Neuronal stem cell (in vitro differentiated cells): Measurements from ENCODE around the gene ORC5.

Experiments
- DNase-seq: peaks from one replicate; pipeline ENCODE4 v3.0.0-alpha.2; 2013; ENCODE audit warnings: low spot score
- H2AFZ ChIP-seq: one replicate; pipeline ENCODE4 v1.6.1; 2013; ENCODE audit warnings: mild to moderate bottlenecking, low read length, inconsistent platforms
- H2AK5ac ChIP-seq: 2 replicates; pipeline ENCODE4 v1.6.1; 2013; ENCODE audit warnings: low read depth, mild to moderate bottlenecking, inconsistent platforms, low read length, moderate library complexity, mixed read lengths
- H2BK120ac ChIP-seq: 2 replicates; pipeline ENCODE4 v1.6.1; 2013; ENCODE audit warnings: low read depth, mild to moderate bottlenecking, inconsistent platforms, low read length, moderate library complexity, mixed read lengths
- H2BK12ac ChIP-seq: one replicate; pipeline ENCODE4 v1.6.1; 2013; ENCODE audit warnings: low read length, inconsistent platforms
- H2BK15ac ChIP-seq: 2 replicates; pipeline ENCODE4 v1.6.1; 2013; ENCODE audit warnings: mild to moderate bottlenecking, low read length, inconsistent platforms, mixed read lengths
- H2BK5ac ChIP-seq: one replicate; pipeline ENCODE4 v1.6.1; 2013; ENCODE audit warnings: inconsistent platforms, mild to moderate bottlenecking, low read length, moderate library complexity
- H3K14ac ChIP-seq: one replicate; pipeline ENCODE4 v1.6.1; 2013; ENCODE audit warnings: low read length, inconsistent platforms
- H3K18ac ChIP-seq: 2 replicates; pipeline ENCODE4 v1.6.1; 2013; ENCODE audit warnings: low read length, inconsistent platforms
- H3K23ac ChIP-seq: 2 replicates; pipeline ENCODE4 v1.6.1; 2013; ENCODE audit warnings: low read depth, mild to moderate bottlenecking, mixed read lengths, low read length, inconsistent platforms; ENCODE audit not compliant: poor library complexity
- H3K27ac ChIP-seq: replicated peaks from 3 replicates; pipeline ENCODE4 v1.5.1; 2013; ENCODE audit warnings: low read length, inconsistent platforms
- H3K27me3 ChIP-seq, 3 experiments: 2 replicates each; pipeline ENCODE4 v1.6.1; 2013; ENCODE audit warnings: low read length in 3 of 3, mild to moderate bottlenecking in 2 of 3, inconsistent platforms in 1 of 3, low read depth in 1 of 3, mixed read lengths in 1 of 3, moderate library complexity in 1 of 3; ENCODE audit not compliant: control insufficient read depth in 3 of 3, insufficient read depth in 3 of 3
- H3K36me3 ChIP-seq, 2 donors: replicated peaks in 1 of 2; 2 replicates each; pipeline ENCODE4 v1.6.1; 2013; ENCODE audit warnings: low read length in 2 of 2; ENCODE audit not compliant: control insufficient read depth in 2 of 2, insufficient read depth in 2 of 2
- H3K4ac ChIP-seq: 2 replicates; pipeline ENCODE4 v1.6.1; 2013; ENCODE audit warnings: inconsistent platforms, mild to moderate bottlenecking, low read length, moderate library complexity
- H3K4me1 ChIP-seq, 2 donors: 1 replicate in 1 of 2; 2 replicates in 1 of 2; pipeline ENCODE4 v1.6.1; 2013; ENCODE audit warnings: low read length in 2 of 2, low read depth in 1 of 2; ENCODE audit not compliant: control insufficient read depth in 2 of 2, insufficient read depth in 1 of 2
- H3K4me2 ChIP-seq: one replicate; pipeline ENCODE4 v1.6.1; 2013; ENCODE audit warnings: mild to moderate bottlenecking, low read length, inconsistent platforms; ENCODE audit not compliant: insufficient read depth, poor library complexity, severe bottlenecking
- H3K4me3 ChIP-seq, 2 donors: 2 replicates each; pipeline ENCODE4 v1.5.1; 2013; ENCODE audit warnings: low read length in 2 of 2, mild to moderate bottlenecking in 2 of 2, inconsistent platforms in 1 of 2, moderate library complexity in 1 of 2
- H3K79me1 ChIP-seq: one replicate; pipeline ENCODE4 v1.6.1; 2013; ENCODE audit warnings: low read depth, mild to moderate bottlenecking, inconsistent platforms, low read length, moderate library complexity
- H3K9ac ChIP-seq: one replicate; pipeline ENCODE4 v1.6.1; 2013; ENCODE audit warnings: mild to moderate bottlenecking, low read depth, low read length, inconsistent platforms; ENCODE audit not compliant: poor library complexity
- H3K9me3 ChIP-seq, 2 donors: replicated peaks in 1 of 2; 2 replicates each; pipeline versions ENCODE3 to v1.6.1; 2013; ENCODE audit warnings: low read length in 2 of 2, mild to moderate bottlenecking in 2 of 2, inconsistent platforms in 1 of 2, low read depth in 1 of 2, mixed read lengths in 1 of 2, moderate library complexity in 1 of 2; ENCODE audit not compliant: control insufficient read depth in 2 of 2, insufficient read depth in 1 of 2
- H4K8ac ChIP-seq: one replicate; pipeline ENCODE4 v1.6.1; 2013; ENCODE audit warnings: low read depth, mild to moderate bottlenecking, inconsistent platforms, low read length, moderate library complexity
- H4K91ac ChIP-seq: one replicate; pipeline ENCODE4 v1.6.1; 2013; ENCODE audit warnings: low read length, low read depth, mild to moderate bottlenecking, inconsistent platforms; ENCODE audit not compliant: poor library complexity
- WGBS, 2 donors: extraction: QIAGEN DNeasy Blood & Tissue Kit; methylation state at CpG; one replicate each; pipeline ENCODE4 v1.1.7; 2013; ENCODE audit warnings: missing lambda C conversion rate in 2 of 2, mixed read lengths in 1 of 2; ENCODE audit not compliant: insufficient read length in 2 of 2, insufficient replicate concordance in 1 of 2; ENCODE audit errors: extremely low coverage in 2 of 2; 5-methylcytosine and 5-hydroxymethylcytosine counted together

ORC5 gene

DNA sequence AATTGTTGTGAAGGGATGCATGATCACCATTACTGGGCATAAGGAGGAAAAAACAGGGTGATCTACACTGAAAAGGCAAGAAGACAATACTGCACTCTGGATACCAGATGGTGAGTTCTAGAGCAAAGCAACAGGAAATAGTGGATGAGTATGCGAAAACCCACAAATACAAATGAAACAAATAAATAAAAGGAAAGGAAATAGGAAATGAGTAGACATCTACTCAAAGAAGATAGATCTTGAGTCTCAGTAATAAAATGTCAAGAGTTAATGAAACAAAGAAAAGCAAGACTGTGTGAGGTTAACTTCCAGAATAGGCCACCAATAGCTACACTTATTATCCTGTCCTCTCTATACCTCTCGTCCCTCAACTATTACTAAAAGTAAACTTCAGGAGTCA lies 11.7 kb downstream of the ORC5 start:
- H2AK5ac ChIP-seq: no peak overlapping the region
- no peak overlapping the region for H3K4me3 ChIP-seq
- no peak overlapping the region for H4K8ac ChIP-seq
- H3K4me2 ChIP-seq: no peak overlapping the region
- H3K9ac ChIP-seq: no peak overlapping the region
- peaks cover 0 to 2% (median 0%) of the 10 kb centered on the region in 3 experiments for H3K27me3 ChIP-seq
- peaks cover 11 to 29% of the 10 kb centered on the region in 2 donors for H3K9me3 ChIP-seq
- H3K4me1 ChIP-seq: no peaks in the 10 kb centered on the region
- no peak for DNase-seq
- no peak overlapping the region for H3K14ac ChIP-seq
- H3K27ac ChIP-seq: no peak overlapping the region
- H2BK120ac ChIP-seq: no peak overlapping the region
- no peak overlapping the region for H2BK15ac ChIP-seq
- peaks cover 16 to 99% of the 10 kb centered on the region in 2 donors for H3K36me3 ChIP-seq
- H3K23ac ChIP-seq: no peak overlapping the region
- no peaks in the 10 kb centered on the region for H3K79me1 ChIP-seq
- no peak overlapping the region for H2BK12ac ChIP-seq
- WGBS, 2 donors: no CpG with 5 or more reads among the region's 2 CpGs
- no peak overlapping the region for H2BK5ac ChIP-seq
- H4K91ac ChIP-seq: no peak overlapping the region
- H3K18ac ChIP-seq: no peak overlapping the region
- H2AFZ ChIP-seq: no peak overlapping the region
- no peak overlapping the region for H3K4ac ChIP-seq

GRCh38 chr7:104192434-104192833 lies 15.4 kb downstream of the ORC5 start:
- H3K9me3 ChIP-seq: no peaks in the 10 kb centered on the region

DNA sequence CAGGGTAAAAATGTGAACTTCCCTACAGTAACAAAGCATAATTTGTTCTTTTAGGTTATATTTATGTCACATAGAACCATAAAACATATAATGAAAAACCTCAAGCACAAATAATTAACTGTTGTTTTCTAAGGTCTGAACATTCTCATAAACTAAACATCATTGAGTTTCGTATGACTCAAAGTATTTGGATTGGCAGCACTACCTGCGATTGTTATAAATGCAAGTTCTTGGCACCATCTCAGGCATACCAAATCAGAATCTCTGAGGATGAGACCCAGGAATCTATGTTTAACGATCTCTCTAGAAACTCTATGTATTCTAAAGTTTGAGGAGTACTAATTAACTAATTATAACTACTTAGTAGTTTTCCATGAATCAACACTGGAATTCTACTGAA lies 22.5 kb downstream of the ORC5 start:
- Histone ChIP-seq H3K79me1 (no peaks in the 10 kb centered on the region), H2BK12ac (no peak overlapping the region), H3K14ac (no peak overlapping the region), H3K36me3 (peaks cover 15 to 97% of the 10 kb centered on the region in 2 donors), H2BK5ac (no peak overlapping the region), H3K4ac (no peak overlapping the region), H3K18ac (no peak overlapping the region), H4K8ac (no peak overlapping the region), H2AFZ (no peak overlapping the region), H2AK5ac (no peak overlapping the region), H3K4me3 (no peak overlapping the region), H3K23ac (no peak overlapping the region), H4K91ac (no peak overlapping the region), H3K4me2 (no peak overlapping the region), H3K9me3 (peaks cover 3 to 23% of the 10 kb centered on the region in 2 donors), H2BK120ac (no peak overlapping the region), H2BK15ac (no peak overlapping the region), H3K27ac (no peak overlapping the region), H3K27me3 (no peaks in the 10 kb centered on the region), H3K4me1 (no peaks in the 10 kb centered on the region), H3K9ac (no peak overlapping the region)
- no peak for DNase-seq
- no CpG with 5 or more reads among the region's 3 CpGs for WGBS, 2 donors

More at GRCh38 chr7:104192434-104192833, 15.4 kb downstream of the ORC5 start:
- no peak for DNase-seq
- no peak overlapping the region for H3K4me3 ChIP-seq
- H3K23ac ChIP-seq: no peak overlapping the region
- no peak overlapping the region for H4K8ac ChIP-seq
- no peak overlapping the region for H4K91ac ChIP-seq
- H3K27me3 ChIP-seq: no peaks in the 10 kb centered on the region
- no peak overlapping the region for H2BK12ac ChIP-seq
- H2BK15ac ChIP-seq: no peak overlapping the region
- H2BK120ac ChIP-seq: no peak overlapping the region
- H3K9ac ChIP-seq: no peak overlapping the region
- H3K4me2 ChIP-seq: no peak overlapping the region
- no CpG with 5 or more reads among the region's 1 CpG for WGBS, 2 donors
- no peaks in the 10 kb centered on the region for H3K4me1 ChIP-seq
- H3K27ac ChIP-seq: no peak overlapping the region
- no peak overlapping the region for H2AK5ac ChIP-seq
- no peaks in the 10 kb centered on the region for H3K79me1 ChIP-seq
- H2AFZ ChIP-seq: no peak overlapping the region
- no peak overlapping the region for H3K4ac ChIP-seq
- H2BK5ac ChIP-seq: no peak overlapping the region
- H3K18ac ChIP-seq: no peak overlapping the region
- no peak overlapping the region for H3K14ac ChIP-seq
- peaks cover 7 to 98% of the 10 kb centered on the region in 2 donors for H3K36me3 ChIP-seq

DNA sequence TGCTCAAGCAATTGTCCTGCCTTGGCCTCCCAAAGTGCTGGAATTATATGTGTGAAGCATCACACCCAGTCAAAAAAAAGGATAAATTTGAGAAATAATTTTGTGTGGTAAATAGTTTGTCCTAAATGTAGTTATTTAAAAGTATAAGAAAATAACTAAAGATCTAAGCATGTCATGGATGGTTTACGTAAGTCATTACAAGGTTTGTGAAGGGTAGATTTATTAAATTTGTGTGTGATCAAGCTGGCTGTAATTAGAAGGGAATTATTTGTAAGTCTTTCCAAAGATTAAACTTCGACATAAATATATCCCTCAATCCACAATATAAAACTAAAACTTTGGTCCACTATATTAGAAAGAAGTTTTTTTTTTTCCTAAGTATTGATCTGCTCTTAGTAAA lies 28.6 kb downstream of the ORC5 start:
- no peak overlapping the region for H2BK120ac ChIP-seq
- H4K8ac ChIP-seq: no peak overlapping the region
- no peaks in the 10 kb centered on the region for H3K79me1 ChIP-seq
- no peak overlapping the region for H3K4me3 ChIP-seq
- no peak overlapping the region for H3K4ac ChIP-seq
- H3K4me2 ChIP-seq: no peak overlapping the region
- H3K36me3 ChIP-seq: peaks cover 10 to 67% of the 10 kb centered on the region in 2 donors
- no peak for DNase-seq
- H3K23ac ChIP-seq: no peak overlapping the region
- no peak overlapping the region for H3K14ac ChIP-seq
- no peaks in the 10 kb centered on the region for H3K27me3 ChIP-seq
- no peak overlapping the region for H2AK5ac ChIP-seq
- no peak overlapping the region for H2BK15ac ChIP-seq
- H2BK12ac ChIP-seq: no peak overlapping the region
- no peak overlapping the region for H3K18ac ChIP-seq
- peaks cover 0 to 20% of the 10 kb centered on the region in 2 donors for H3K4me1 ChIP-seq
- H3K27ac ChIP-seq: no peak overlapping the region
- no peak overlapping the region for H2BK5ac ChIP-seq
- H3K9me3 ChIP-seq: peaks cover 3 to 60% of the 10 kb centered on the region in 2 donors
- no peak overlapping the region for H4K91ac ChIP-seq
- H2AFZ ChIP-seq: no peak overlapping the region
- H3K9ac ChIP-seq: no peak overlapping the region
- WGBS, 2 donors: no CpG with 5 or more reads among the region's 2 CpGs
